ENCODE results near the gene DHX34.

DNA sequence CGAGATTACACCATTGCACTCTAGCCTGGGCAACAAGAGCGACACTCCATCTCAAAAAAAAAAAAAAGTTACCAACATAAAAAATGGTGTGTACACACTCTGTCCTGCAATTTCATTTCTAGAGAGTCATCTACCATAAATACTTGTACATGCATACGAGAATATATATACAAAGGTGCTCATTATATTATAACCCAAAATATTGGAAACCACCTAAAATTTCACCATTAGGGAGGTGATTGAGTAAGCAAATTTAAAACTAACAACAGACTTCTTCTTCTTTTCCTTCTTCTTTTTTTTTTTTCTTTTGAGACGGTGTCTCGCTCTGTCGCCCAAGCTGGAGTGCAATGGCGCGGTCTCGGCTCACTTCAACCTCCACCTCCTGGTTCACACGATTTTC, 46.9 kb upstream of the DHX34 start:
- TF ChIP-seq YY1 (IDR thresholded peaks at IDR 0.05; ENCODE audit: insufficient read depth, insufficient read length) (no peak), ZNF274 (IDR thresholded peaks at IDR 0.05; ENCODE audit: low read depth, low read length) (no peak), SUZ12 (IDR thresholded peaks at IDR 0.05; ENCODE audit: extremely low read depth, insufficient read depth, insufficient read length) (no peak)

All from NT2/D1 (cell line).